ENCODE measurements around the gene VWA1.

DNA sequence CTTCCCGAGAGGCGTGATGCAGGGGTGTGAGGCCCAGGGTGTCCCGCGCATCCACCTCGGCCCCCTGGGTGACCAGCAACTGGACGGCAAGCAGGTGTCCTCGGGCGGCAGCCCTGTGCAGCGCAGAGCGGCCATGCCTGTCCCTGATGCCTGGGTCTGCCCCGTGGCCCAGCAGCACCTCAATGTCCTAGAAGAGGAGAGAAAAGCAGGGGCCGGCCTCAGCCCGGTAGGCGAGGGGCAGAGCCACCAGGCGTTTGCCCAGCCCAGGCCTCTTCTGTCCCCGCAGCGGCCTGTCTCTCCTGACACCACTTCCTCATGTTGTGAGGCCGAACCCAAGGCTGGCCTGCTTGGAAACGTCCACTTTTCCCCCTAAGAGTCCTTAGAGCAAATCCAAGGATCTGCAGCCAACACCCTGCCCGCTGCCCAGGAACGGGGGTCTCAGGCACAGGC, 16.1 kb upstream of the VWA1 start:
- TF ChIP-seq CTCF (IDR thresholded peaks at IDR 0.05): no peak
- no peak for TF ChIP-seq POLR2A (IDR thresholded peaks at IDR 0.05)
- TF ChIP-seq POLR2AphosphoS5 (IDR thresholded peaks at IDR 0.05): no peak
